AG10803 (cell line): ENCODE measurements around the gene CFAP57.

Experiments used
- DNase-seq: peaks from one replicate; pipeline ENCODE4 v3.0.0; 2010; ENCODE audit warnings: low read depth
- H3K4me3 ChIP-seq: 2 replicates; pipeline ENCODE4 v1.5.1; 2011; ENCODE audit warnings: mild to moderate bottlenecking, low read length, control low read depth
- CTCF ChIP-seq: conservative IDR thresholded peaks from 2 replicates; pipeline ENCODE4 v1.5.1; 2011; ENCODE audit warnings: mild to moderate bottlenecking, low read length, control low read depth, inconsistent platforms

Gene CFAP57

GRCh38 chr1:43275826-43276620 is 103.9 kb downstream of the CFAP57 start:
- no peak overlapping the region for H3K4me3 ChIP-seq
- TF ChIP-seq CTCF = no peak
- DNase-seq = no peak

GRCh38 chr1:43276673-43277072 is 104.5 kb downstream of the CFAP57 start:
- no peak for TF ChIP-seq CTCF
- no peak for DNase-seq
- H3K4me3 ChIP-seq = no peak overlapping the region

- no peak for TF ChIP-seq CTCF
- DNase-seq = no peak
Measured at GRCh38 chr1:43277116-43277876, 105.2 kb downstream of the CFAP57 start.

GRCh38 chr1:43279161-43279560 is 107.0 kb downstream of the CFAP57 start:
- no peak overlapping the region for H3K4me3 ChIP-seq
- no peak for DNase-seq
- no peak for TF ChIP-seq CTCF

More at GRCh38 chr1:43277116-43277876, 105.2 kb downstream of the CFAP57 start:
- H3K4me3 ChIP-seq = no peak overlapping the region

- no peak for DNase-seq
- H3K4me3 ChIP-seq = no peak overlapping the region
- TF ChIP-seq CTCF = no peak
Measured at GRCh38 chr1:43279666-43280065, 107.5 kb downstream of the CFAP57 start.

- TF ChIP-seq CTCF = no peak
- H3K4me3 ChIP-seq = no peak overlapping the region
- DNase-seq = no peak
Measured at GRCh38 chr1:43280692-43281091, 108.6 kb downstream of the CFAP57 start.
